Tibial nerve (tissue), 4 donors: ENCODE measurements around the gene CLRN2. TPM values are rescaled to one million over a fixed set of nuclear protein-coding genes. Genes with fewer than 3 reads are reported as not detected.
"Not testable (repeated sequence)": the region's sequence is repeated elsewhere in the genome, so short reads cannot be mapped to it uniquely, and the experiment has no call there.

Source experiments
- DNase-seq, 2 donors: peaks; one replicate each; pipeline ENCODE4 v3.0.0-alpha.2; 2019; ENCODE audit warnings: low spot score in 2 of 2
- H3K27ac ChIP-seq, 4 donors: fragments of 200-600 bp; sonication (generic) in 3 of 4; one replicate each; pipeline ENCODE4 v1.5.1; 2017 to 2019; ENCODE audit warnings: mild to moderate bottlenecking in 1 of 4
- H3K27me3 ChIP-seq, 2 donors: fragments of 200-600 bp; sonication (generic) in 1 of 2; one replicate each; pipeline versions ENCODE4 v1.5.1 to v1.6.0; 2017 to 2019
- H3K36me3 ChIP-seq, 3 donors: fragments of 200-600 bp; sonication (generic); one replicate each; pipeline ENCODE4 v1.5.1; 2018 to 2019
- H3K4me1 ChIP-seq, 4 donors: fragments of 200-600 bp; sonication (generic) in 3 of 4; one replicate each; pipeline ENCODE4 v1.5.1; 2017 to 2019
- H3K4me3 ChIP-seq, 4 donors: fragments of 200-600 bp; sonication (generic) in 3 of 4; one replicate each; pipeline ENCODE4 v1.5.1; 2017 to 2019; ENCODE audit warnings: mild to moderate bottlenecking in 1 of 4, moderate library complexity in 1 of 4
- H3K9me3 ChIP-seq, 4 donors: fragments of 200-600 bp; sonication (generic) in 3 of 4; one replicate each; pipeline ENCODE4 v1.5.1; 2017 to 2019
- EP300 ChIP-seq, 2 donors: sonication (generic); formaldehyde crosslinking; IDR thresholded peaks; one replicate each; pipeline ENCODE4 v1.6.1; 2017; ENCODE audit warnings: antibody characterized with exemption in 2 of 2, mild to moderate bottlenecking in 1 of 2
- POLR2A ChIP-seq, 2 donors: fragments of 450-650 bp; IDR thresholded peaks; one replicate each; pipeline ENCODE4 v1.6.1; 2017; ENCODE audit warnings: antibody characterized with exemption in 2 of 2, mild to moderate bottlenecking in 2 of 2, moderate library complexity in 2 of 2
- WGBS, 2 donors: methylation state at CpG; one replicate each; pipeline ENCODE4 v1.1.5; 2018; 5-methylcytosine and 5-hydroxymethylcytosine counted together
- total RNA-seq, 4 donors: library from RNA; depleted of rRNA; stranded (reverse); fragments of >200 nt; gene quantifications; one replicate each; pipeline ENCODE4 v1.1.0, GENCODE V29; 2016
- TF ChIP-seq, protein P1 (sequence below), 5 experiments: fragments of 200-600 bp in 3 of 5; fragments of 450-650 bp in 2 of 5; sonication (generic) in 3 of 5; IDR thresholded peaks; one replicate each; pipeline ENCODE4 v1.5.1; 2016 to 2019; ENCODE audit warnings: antibody characterized with exemption in 5 of 5, mild to moderate bottlenecking in 3 of 5, moderate library complexity in 2 of 5

Gene CLRN2
- total RNA-seq, 4 donors from 2014 or later: not detected

DNA sequence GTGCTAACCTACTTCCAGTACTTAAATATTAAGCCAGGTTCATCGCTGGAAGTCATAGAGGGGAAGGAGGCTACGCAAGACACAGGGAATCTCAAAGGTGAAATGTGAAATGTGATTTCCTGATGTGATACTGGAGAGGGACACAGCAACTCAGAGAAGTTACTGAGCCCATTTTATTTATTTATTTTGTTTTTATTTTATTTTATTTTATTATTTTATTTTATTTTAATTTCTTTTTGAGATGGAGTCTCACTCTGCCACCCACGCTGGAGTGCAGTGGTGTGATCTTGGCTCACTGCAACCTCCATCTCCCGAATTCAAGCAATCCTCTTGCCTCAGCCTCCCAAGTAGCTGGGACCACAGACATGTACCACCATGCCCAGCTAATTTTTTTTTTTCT, 19.7 kb downstream of the CLRN2 start:
- WGBS, 2 donors: 96% methylated on average over 4 of the region's 4 CpGs
- Histone ChIP-seq H3K36me3 (no peaks in the 10 kb centered on the region), H3K27ac (no peak overlapping the region), H3K27me3 (no peaks in the 10 kb centered on the region), H3K4me1 (no peaks in the 10 kb centered on the region), H3K9me3 (no peaks in the 10 kb centered on the region), H3K4me3 (no peak overlapping the region)
- DNase-seq: no peak
- TF ChIP-seq EP300 (IDR thresholded peaks at IDR 0.05) (no peak), POLR2A (IDR thresholded peaks at IDR 0.05) (no peak)
- TF ChIP-seq, protein P1, sequence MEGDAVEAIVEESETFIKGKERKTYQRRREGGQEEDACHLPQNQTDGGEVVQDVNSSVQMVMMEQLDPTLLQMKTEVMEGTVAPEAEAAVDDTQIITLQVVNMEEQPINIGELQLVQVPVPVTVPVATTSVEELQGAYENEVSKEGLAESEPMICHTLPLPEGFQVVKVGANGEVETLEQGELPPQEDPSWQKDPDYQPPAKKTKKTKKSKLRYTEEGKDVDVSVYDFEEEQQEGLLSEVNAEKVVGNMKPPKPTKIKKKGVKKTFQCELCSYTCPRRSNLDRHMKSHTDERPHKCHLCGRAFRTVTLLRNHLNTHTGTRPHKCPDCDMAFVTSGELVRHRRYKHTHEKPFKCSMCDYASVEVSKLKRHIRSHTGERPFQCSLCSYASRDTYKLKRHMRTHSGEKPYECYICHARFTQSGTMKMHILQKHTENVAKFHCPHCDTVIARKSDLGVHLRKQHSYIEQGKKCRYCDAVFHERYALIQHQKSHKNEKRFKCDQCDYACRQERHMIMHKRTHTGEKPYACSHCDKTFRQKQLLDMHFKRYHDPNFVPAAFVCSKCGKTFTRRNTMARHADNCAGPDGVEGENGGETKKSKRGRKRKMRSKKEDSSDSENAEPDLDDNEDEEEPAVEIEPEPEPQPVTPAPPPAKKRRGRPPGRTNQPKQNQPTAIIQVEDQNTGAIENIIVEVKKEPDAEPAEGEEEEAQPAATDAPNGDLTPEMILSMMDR (IDR thresholded peaks at IDR 0.05): no peak

DNA sequence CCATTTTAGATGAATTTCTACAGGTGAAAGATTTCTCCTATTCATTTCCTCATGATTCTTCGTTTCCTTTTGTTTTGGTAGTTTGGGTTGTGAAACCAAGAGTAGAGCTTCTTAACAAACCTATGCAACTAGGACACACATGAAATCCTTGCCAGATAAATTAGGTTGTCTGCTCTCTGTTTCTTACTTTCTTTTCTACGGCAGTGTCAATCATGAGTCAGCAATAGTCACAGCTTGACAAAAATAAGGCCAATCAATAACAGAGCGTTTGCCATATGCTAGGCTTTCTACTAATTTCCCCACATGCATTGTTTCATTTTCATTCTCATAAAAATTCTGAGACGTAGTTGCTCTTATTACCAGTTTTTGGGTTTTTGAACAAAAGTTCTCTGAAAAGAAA, 20.3 kb downstream of the CLRN2 start:
- Histone ChIP-seq H3K36me3 (no peaks in the 10 kb centered on the region), H3K27me3 (no peaks in the 10 kb centered on the region), H3K9me3 (no peaks in the 10 kb centered on the region), H3K4me3 (no peak overlapping the region), H3K27ac (no peak overlapping the region), H3K4me1 (no peaks in the 10 kb centered on the region)
- 89 to 90% methylated on average over 4 of the region's 4 CpGs for WGBS, 2 donors
- TF ChIP-seq, protein P1 (IDR thresholded peaks at IDR 0.05): no peak
- TF ChIP-seq POLR2A (IDR thresholded peaks at IDR 0.05) (no peak), EP300 (IDR thresholded peaks at IDR 0.05) (no peak)
- DNase-seq: no peak

DNA sequence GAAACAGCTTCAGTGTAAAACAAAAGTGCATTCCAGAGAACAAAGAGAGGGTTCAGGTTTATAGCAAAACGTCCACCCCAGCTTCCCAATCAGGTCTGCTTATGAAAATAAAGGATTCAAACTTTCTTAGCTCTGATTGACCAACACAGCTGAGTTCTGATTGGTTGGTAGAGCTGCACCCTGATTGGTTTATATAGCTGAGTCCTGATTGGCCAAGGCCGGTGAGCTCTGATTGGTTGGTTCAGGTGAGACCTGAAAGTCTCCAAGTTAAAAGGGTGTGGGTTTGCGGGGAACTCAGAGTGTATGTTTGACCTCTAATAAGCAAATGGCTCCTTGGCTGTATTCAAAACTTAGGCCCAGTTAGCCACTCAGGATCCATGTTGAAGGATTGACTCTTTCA, 20.9 kb downstream of the CLRN2 start:
- H3K9me3 ChIP-seq: no peaks in the 10 kb centered on the region
- WGBS, 2 donors: 49 to 80% methylated on average over 3 of the region's 3 CpGs
- H3K27me3 ChIP-seq: no peaks in the 10 kb centered on the region
- DNase-seq: no peak
- H3K27ac ChIP-seq: no peak overlapping the region
- H3K4me1 ChIP-seq: no peaks in the 10 kb centered on the region
- no peak overlapping the region for H3K4me3 ChIP-seq
- TF ChIP-seq, protein P1 (IDR thresholded peaks at IDR 0.05): no peak
- TF ChIP-seq POLR2A (IDR thresholded peaks at IDR 0.05) (no peak), EP300 (IDR thresholded peaks at IDR 0.05) (no peak)
- no peaks in the 10 kb centered on the region for H3K36me3 ChIP-seq

DNA sequence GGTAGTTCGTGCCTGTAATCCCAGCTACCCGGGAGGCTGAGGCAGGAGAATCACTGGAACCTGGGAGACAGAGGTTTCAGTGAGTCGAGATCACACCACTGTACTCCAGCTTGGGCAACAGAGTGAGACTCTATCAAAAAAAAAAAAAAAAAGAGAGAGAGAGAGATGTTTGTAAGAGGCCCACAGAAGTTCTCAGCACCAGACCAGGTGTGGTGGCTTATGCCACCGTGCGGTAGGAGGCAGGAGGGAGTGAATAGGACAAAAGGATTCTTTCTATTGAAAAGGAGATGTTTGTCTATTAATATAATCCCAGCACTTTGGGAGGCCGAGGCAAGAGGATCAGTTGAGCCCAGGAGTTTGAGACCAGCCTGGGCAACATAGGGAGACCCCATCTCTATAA, 22.1 kb downstream of the CLRN2 start:
- not testable (repeated sequence) for H3K36me3 ChIP-seq, H3K4me3 ChIP-seq, H3K27ac ChIP-seq, H3K27me3 ChIP-seq, H3K4me1 ChIP-seq, DNase-seq, H3K9me3 ChIP-seq
- WGBS, 2 donors: 88 to 94% methylated on average over 6 of the region's 6 CpGs

- Histone ChIP-seq H3K27me3 (no peaks in the 10 kb centered on the region), H3K4me1 (peaks cover 0 to 7% (median 3%) of the 10 kb centered on the region in 4 donors), H3K27ac (no peak overlapping the region), H3K36me3 (no peaks in the 10 kb centered on the region), H3K4me3 (no peak overlapping the region), H3K9me3 (no peaks in the 10 kb centered on the region)
- DNase-seq: no peak
- WGBS, 2 donors: 11 to 17% methylated on average over 6 of the region's 6 CpGs
- TF ChIP-seq POLR2A (IDR thresholded peaks at IDR 0.05) (no peak), EP300 (IDR thresholded peaks at IDR 0.05) (no peak)
- TF ChIP-seq, protein P1 (IDR thresholded peaks at IDR 0.05): no peak
These were observed 29.2 kb downstream of the CLRN2 start for GRCh38 chr4:17544205-17544604.

DNA sequence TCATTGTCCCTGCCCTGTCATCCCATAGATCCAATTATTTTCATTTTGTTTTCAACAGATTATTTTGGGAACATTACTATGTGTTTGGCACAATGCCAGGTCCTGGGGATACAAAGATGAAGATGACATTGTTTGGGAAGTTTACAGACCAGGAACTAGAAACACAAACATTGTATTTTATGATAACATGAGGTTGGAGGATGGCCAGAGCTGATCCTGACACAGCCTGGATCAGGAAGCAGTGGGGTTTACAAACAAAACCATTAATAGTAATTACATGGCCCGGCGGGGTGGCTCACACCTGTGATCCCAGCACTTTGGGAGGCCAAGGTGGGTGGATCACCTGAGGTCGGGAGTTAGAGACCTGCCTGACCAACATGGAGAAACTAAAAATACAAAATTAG, 29.9 kb downstream of the CLRN2 start:
- DNase-seq: no peak
- TF ChIP-seq POLR2A (IDR thresholded peaks at IDR 0.05): no peak
- TF ChIP-seq, protein P1 (IDR thresholded peaks at IDR 0.05): no peak
- no peak for TF ChIP-seq EP300 (IDR thresholded peaks at IDR 0.05)
- no peaks in the 10 kb centered on the region for H3K36me3 ChIP-seq
- no peaks in the 10 kb centered on the region for H3K9me3 ChIP-seq
- WGBS, 2 donors: 44 to 60% methylated on average over 3 of the region's 3 CpGs
- peaks cover 0 to 7% (median 3%) of the 10 kb centered on the region in 4 donors for H3K4me1 ChIP-seq
- H3K4me3 ChIP-seq: no peak overlapping the region
- no peak overlapping the region for H3K27ac ChIP-seq
- no peaks in the 10 kb centered on the region for H3K27me3 ChIP-seq
